ENCODE data around the gene DROSHA.
"Not testable (repeated sequence)": the region's sequence is repeated elsewhere in the genome, so short reads cannot be mapped to it uniquely, and the experiment has no call there.

The DROSHA gene

GRCh38 chr5:31427013-31427723 lies 104.7 kb downstream of the DROSHA start:
- in situ Hi-C loops (cut with MboI; ENCODE audit: low sequenced_read_pairs), result no loop called here

DNA sequence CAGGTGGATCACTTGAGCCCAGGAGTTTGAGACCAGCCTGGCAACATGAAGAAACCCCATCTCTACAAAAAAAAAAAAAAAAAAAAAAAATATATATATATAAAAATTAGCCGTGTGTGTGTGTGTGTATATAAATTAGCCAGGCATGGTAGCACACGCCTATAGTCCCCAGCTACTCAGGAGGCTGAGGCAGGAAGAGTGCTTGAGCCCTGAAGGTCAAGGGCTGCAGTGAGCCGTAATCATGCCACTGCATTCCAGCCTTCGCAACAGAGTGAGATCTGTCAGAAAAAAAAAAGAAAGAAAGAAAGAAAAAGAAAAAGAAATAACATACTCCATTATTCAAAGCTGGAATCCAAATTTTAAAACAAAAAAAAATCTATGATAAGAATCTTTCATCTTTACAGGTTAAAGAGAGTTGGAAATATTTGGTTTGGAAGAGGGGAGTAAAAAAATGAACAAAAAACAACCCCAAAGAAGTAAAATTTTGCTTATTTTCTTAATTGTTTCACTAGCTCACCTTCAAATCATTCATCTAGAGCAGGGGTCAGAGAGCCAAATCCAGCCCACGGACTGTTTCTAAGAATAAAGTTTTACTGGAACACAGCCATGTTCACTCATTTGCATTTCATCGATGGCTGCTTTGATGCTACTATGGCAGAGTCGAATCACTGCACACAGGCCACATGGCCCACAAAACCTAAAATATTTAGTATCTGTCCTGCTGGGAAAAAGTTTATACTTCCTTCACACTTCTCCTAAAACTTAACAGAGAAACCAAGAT lies 109.9 kb downstream of the DROSHA start:
- in situ Hi-C loops (cut with MboI; ENCODE audit: low sequenced_read_pairs), result no loop called here

- in situ Hi-C loops (cut with MboI; ENCODE audit: low sequenced_read_pairs), result no loop called here
These were observed 114.4 kb downstream of the DROSHA start for GRCh38 chr5:31417512-31417911.

DNA sequence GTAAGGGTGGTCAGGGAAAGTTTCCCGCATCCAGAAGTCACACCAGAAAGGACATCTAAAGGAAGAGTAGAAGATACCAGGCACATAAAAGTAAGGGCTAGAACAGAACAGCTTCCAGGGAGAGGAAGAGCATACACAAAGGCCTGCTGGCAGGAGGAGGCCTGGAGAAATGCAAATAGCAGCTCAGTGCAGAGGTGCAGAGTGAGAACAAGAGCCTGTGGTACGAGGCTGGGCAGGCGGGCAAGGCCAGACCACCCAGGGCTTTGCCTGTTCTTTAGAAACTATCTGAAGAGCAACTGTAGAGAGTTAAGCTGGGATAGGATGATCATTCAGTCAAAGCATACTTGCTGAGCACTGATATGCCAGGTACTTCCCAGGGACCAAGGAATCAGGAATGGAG lies 115.3 kb downstream of the DROSHA start:
- in situ Hi-C loops (cut with MboI; ENCODE audit: low sequenced_read_pairs), result no loop called here

DNA sequence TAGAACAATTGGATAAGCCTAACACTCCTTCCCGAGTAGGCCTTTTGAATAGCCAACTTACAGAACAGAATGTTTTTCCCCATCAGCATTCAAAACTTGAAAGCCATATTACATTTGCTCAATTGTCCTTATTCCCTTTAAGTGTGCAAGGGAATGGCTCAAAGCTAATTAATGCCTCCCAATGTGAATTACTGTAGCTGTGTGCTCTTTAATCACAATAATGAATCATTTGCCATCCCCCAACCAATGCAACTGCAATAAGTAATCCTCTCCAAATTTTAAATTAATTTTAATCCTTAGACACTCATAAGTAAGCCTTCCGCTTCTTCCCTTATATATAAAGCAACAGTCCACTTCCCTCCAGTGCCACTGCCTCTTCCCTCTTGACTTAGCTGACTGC lies 115.9 kb downstream of the DROSHA start:
- in situ Hi-C loops (cut with MboI; ENCODE audit: low sequenced_read_pairs), result no loop called here

DNA sequence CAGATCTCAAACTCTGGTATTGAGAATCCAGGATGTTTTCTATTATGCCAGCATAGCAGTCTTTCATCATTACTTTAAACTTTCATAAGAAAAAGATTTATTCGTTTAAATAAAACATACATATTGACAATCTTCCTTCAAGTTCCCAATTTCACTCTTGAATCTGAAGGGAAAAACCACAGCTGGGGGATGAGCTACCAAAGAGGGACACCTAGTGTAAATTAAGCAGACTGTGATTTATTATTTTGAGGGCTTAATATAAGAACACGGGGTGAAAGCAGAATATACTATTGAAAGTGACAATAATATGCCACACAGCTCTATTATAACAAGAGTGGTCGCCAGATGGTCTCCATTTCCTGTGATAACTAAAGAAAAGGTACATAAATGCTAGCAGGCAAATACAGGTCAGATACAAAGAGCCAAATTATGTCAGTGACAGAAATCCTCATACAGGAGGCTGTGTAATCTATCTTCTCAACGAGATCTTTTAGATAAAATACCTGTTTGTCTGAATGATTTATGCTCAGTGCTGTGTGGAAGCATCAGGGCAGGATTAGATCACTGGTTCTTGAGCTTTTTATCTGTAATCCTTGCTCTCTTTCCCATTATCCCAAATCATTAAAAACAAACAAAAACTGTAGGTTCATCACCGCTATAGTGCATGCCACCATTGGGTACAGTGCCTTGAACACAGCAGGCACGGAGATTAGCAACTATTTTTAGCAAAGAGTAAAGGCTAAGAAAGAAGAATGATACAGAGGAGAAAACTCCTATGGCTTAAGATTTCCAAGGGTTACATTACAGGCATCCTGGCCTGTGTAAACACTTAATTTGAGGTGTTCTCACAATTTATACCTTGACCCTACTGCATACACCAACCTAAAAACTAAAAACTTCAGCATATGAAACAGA lies 116.6 kb downstream of the DROSHA start:
- in situ Hi-C loops (cut with MboI; ENCODE audit: low sequenced_read_pairs), result no loop called here

DNA sequence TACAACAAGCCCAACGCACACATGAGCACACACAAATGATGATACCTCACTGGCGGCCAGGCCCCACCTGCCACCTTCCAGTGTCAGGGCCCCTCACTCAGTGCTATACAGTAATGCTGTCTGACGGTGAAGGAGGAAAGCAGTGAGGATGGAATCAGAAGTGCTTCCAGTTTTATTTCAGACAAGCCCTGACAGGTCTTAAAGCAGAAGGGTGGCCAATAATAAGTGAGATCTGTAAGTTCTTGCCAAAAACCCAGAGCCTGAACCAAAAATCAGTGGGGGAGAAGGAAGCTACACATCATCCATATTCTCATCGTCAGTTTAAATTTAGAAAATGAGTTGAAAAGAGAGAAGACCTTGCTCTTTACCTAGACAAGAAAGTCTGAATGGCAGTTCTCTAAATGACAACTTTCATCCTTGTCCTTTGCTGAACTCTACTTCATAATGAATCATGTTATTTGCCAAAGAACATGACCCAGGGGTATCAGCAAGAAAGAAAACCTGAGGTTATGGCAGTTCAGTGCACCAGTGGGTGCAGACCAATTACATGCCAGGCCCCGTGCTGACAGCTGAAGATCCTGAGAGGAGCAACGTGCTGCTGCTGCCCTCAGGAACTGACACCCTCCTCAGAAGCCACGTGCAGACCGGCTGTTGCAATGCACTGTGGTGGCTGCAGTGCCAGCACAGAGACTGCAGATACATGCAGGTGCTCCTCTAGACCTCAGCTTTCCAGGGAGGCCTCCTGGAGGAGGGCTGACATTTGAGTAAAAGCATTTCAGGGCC lies 118.7 kb downstream of the DROSHA start:
- in situ Hi-C loops (cut with MboI; ENCODE audit: low sequenced_read_pairs), result no loop called here

DNA sequence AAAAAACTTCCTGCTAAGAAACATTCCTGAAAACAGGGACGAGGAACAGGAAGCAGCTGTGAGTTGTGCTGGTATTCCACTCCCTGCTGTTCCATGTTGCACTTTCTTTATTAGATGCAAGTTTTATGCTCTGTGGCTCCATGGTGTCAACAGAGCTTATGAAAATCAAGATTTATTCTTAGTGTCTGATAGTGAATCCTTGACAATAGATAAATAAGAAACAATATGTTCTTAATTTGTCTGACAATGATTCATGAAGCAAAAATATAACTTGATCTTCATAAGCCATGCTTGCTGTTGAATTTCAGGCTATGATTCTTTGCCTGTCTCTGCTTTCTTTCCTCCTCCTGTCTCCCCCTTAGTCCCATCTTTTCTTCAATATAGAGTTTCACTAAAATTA lies 119.6 kb downstream of the DROSHA start:
- in situ Hi-C loops (cut with MboI; ENCODE audit: low sequenced_read_pairs), result no loop called here

- in situ Hi-C loops (cut with MboI; ENCODE audit: low sequenced_read_pairs), result no loop called here
These were observed 121.8 kb downstream of the DROSHA start for GRCh38 chr5:31410089-31410488.

GRCh38 chr5:31408814-31409213 lies 123.1 kb downstream of the DROSHA start:
- in situ Hi-C loops (cut with MboI; ENCODE audit: low sequenced_read_pairs), result no loop called here

DNA sequence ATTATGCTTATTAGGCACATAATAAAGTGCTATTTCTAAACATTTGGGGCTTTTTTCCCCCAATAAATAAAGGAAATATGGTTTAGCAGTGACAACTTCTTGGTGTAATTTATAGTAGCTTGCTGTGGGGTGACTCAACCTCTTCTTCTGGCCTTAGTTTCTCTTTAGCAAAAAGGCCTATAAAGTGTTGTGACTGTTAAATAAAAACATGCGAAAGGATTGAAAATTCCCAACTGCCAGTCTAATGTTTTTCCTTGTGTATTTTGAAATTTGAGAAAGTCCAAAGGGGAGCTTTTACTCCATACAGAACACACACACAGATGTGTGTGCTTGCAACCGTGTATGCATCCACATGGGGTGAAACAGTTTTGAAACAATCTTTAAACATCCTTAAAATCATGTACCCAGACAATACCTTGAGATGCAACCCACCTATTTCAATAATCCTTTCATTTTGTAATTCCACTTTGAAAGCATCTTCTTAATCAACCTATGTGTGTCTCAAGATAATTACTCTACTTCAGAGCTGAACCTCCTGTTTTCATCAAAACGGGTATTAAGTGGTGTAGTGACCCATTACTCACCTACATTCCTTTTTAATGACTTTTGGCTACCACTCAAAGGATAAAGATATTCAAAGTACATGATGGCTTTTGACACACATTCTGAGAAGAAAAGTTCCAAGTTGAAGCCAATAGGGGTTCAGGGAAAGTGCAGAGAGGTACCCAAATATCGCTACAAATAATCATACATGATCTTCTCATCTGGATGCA lies 123.8 kb downstream of the DROSHA start:
- in situ Hi-C loops (cut with MboI; ENCODE audit: low sequenced_read_pairs), result no loop called here

DNA sequence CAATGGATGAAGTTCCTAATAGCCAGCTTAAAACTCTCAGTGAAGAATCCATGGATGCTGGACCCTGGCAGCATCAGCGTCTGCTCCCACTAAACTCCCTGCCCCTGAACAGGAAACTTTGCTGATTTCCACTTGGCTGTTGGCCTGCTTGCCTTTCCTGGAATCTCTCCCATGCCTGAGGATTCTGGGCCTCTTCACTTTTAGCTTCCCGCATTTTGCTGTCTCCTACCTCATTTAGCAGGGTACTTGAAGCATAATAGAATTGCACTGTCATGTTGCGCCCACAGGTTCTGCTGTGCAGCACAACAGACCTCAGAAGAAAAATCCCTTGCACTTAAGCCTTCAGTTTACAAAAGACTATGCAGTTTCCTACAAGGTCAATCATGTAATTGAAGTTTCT lies 127.6 kb downstream of the DROSHA start:
- in situ Hi-C loops (cut with MboI; ENCODE audit: low sequenced_read_pairs), result no loop called here

- in situ Hi-C loops (cut with MboI; ENCODE audit: low sequenced_read_pairs), result no loop called here
These were observed 130.2 kb downstream of the DROSHA start for GRCh38 chr5:31401691-31402090.

GRCh38 chr5:31397926-31398557 lies 133.9 kb downstream of the DROSHA start:
- in situ Hi-C loops (cut with MboI; ENCODE audit: low sequenced_read_pairs), result no loop called here

DNA sequence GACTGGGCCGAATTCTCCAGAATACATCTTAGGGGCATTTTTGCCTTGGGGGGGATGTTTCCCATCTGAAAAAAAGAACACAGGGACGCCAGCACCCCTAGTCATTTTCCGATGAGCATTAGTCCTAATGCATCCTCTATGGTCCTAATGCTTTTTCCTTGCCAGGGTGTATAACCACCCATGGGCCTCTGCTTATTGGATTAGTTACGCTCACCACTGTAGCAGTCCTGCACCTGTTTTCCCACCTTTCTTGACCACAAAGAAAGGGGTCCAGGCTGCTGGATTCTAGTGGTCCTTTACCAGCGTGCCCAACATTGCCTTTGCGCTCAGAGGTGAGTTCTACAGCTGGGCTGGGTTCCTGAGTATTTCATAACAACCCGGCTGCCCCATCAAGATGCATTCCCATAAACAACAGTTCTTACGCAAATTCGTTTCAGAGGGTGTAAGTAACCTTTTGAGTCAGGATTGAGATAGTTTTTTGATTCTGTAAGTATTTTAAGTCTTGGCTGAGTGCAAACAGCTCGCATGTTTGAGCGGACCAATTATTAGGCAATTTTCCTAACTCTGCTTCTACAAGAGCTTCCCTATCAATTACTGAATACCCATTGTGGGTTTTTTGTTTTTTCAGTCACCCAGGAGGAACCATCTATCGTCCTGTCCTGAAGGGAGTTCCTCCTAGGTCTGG lies 135.1 kb downstream of the DROSHA start:
- in situ Hi-C loops (cut with MboI; ENCODE audit: low sequenced_read_pairs), result no loop called here

DNA sequence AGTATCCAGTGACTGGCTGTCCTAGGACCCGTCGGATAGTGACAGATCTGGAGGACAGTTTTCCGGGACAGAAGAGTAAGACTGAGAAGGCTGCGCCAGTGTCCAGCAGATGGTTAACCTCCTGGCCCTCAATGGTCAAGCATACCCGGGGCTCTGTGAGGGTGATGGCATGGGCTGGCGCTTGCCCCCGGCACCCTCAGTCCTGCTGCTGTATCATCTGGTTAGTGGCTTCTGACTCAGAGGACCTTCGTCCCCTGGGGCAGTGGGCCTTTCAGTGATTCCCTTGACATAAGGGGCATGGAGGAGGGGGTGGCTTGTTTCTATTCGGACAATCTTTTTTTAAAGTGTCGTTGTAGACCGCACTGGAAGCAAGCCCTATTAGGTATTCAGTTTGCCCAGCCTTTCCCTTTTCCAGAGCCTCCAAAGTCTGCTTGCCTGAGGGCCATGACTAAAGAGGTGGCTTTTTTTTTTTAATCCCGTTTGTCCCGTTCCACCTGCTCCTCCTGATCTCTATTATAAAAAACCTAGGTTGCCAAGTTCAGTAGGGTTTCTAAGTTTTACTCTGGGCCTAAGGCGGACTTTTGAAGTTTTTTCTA lies 136.3 kb downstream of the DROSHA start:
- in situ Hi-C loops (cut with MboI; ENCODE audit: low sequenced_read_pairs), result not testable (repeated sequence)

DNA sequence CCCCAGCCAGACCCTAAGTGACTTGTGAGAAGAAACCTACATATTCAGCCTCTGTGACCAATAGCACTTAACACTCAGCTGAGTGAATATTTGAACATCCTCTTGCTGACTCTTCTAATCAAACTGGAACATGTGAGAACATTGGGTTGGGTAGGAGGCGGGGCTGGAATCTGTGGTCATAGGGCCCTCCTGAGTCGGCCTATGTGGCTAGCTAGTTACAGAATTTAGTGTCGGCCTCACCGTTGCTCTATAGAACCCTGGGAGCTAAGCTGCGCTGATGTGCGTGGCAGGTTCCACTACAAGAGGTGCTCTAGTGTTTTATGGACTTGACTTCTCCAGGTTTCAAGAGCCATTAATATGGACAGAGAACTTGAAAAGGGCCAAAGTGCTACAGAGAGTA lies 138.8 kb downstream of the DROSHA start:
- in situ Hi-C loops (cut with MboI; ENCODE audit: low sequenced_read_pairs), result no loop called here

DNA sequence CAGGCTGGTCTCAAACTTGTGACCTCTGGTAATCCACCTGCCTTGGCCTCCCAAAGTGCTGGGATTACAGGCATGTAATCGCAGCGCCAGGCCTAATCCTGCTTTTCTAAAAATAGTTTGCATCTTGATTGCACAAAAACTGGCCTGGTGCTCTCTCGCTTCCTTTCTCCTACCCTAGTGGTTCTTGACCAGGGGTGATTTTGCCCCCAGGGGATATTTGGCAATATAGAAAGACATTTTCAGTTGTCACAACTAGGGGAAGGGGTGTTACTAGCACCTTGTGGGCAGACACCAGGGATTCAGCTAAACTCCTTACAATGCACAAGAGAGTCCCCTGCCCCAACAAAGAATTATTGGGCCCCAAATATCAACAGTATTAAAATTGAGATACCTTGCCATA lies 139.8 kb downstream of the DROSHA start:
- in situ Hi-C loops (cut with MboI; ENCODE audit: low sequenced_read_pairs), result no loop called here

- in situ Hi-C loops (cut with MboI; ENCODE audit: low sequenced_read_pairs), result no loop called here
These were observed 141.6 kb downstream of the DROSHA start for GRCh38 chr5:31390256-31390655.
